IMR-90 (cell line): ENCODE results near the gene PCK1.

ENCODE experiments used
- BHLHE40 ChIP-seq: fragments of 150-350 bp; IDR thresholded peaks from 2 replicates; pipeline ENCODE4 v1.6.1; 2016; ENCODE audit warnings: mild to moderate bottlenecking, low read depth, low read length
- CTCF ChIP-seq: conservative IDR thresholded peaks from 2 replicates; pipeline ENCODE4 v1.5.1; 2012; ENCODE audit warnings: mild to moderate bottlenecking, low read depth, low read length, improper control_type of control experiment
- ELK1 ChIP-seq: fragments of 150-350 bp; IDR thresholded peaks from 2 replicates; pipeline ENCODE4 v1.6.1; 2016; ENCODE audit warnings: low read depth, mild to moderate bottlenecking, low read length, moderate library complexity, borderline replicate concordance
- FOS ChIP-seq: fragments of 150-350 bp; IDR thresholded peaks from 2 replicates; pipeline ENCODE4 v1.6.1; 2016; ENCODE audit warnings: low read depth, low read length
- MAFK ChIP-seq: IDR thresholded peaks from 2 replicates; pipeline ENCODE4 v1.6.1; 2012; ENCODE audit warnings: low read depth, low read length, improper control_type of control experiment
- MAZ ChIP-seq: IDR thresholded peaks from 2 replicates; pipeline ENCODE4 v1.6.1; 2012; ENCODE audit warnings: low read depth, mild to moderate bottlenecking, low read length, improper control_type of control experiment, moderate library complexity, borderline replicate concordance
- MXI1 ChIP-seq: IDR thresholded peaks from 2 replicates; pipeline ENCODE4 v1.6.1; 2012; ENCODE audit warnings: low read depth, mild to moderate bottlenecking, low read length, moderate library complexity, borderline replicate concordance
- POLR2A ChIP-seq: IDR thresholded peaks from 2 replicates; pipeline ENCODE4 v1.6.1; 2012; ENCODE audit warnings: mild to moderate bottlenecking, low read depth, low read length
- RAD21 ChIP-seq: IDR thresholded peaks from 2 replicates; pipeline ENCODE4 v1.6.1; 2012; ENCODE audit warnings: low read length, improper control_type of control experiment
- RCOR1 ChIP-seq: IDR thresholded peaks from 2 replicates; pipeline ENCODE4 v1.6.1; 2012; ENCODE audit warnings: mild to moderate bottlenecking, low read length, improper control_type of control experiment; ENCODE audit not compliant: insufficient replicate concordance
- RFX5 ChIP-seq: IDR thresholded peaks from 2 replicates; pipeline ENCODE4 v1.8.0; 2012; ENCODE audit warnings: low read depth, mild to moderate bottlenecking, low read length, moderate library complexity
- SMC3 ChIP-seq: fragments of 150-350 bp; IDR thresholded peaks from 2 replicates; pipeline ENCODE4 v1.6.1; 2016; ENCODE audit warnings: low read depth, mild to moderate bottlenecking, antibody characterized with exemption, low read length, moderate library complexity
- USF2 ChIP-seq: fragments of 150-350 bp; IDR thresholded peaks from 2 replicates; pipeline ENCODE4 v1.6.1; 2017; ENCODE audit warnings: mild to moderate bottlenecking, antibody characterized with exemption, low read length, low read depth

GRCh38 chr20:57525328-57526086, 35.4 kb upstream of the PCK1 start:
- TF ChIP-seq CTCF (no peak), MXI1 (no peak), MAFK (no peak), USF2 (no peak), POLR2A (no peak), MAZ (no peak), RFX5 (no peak), ELK1 (no peak), FOS (no peak), BHLHE40 (no peak), SMC3 (no peak), RAD21 (no peak), RCOR1 (no peak)
